Parathyroid adenoma (tissue), 2 donors: ENCODE measurements around the gene PLEK.

Source experiments
- H2AFZ ChIP-seq: fragments of 300-600 bp; sonication (generic); one replicate; pipeline ENCODE4 v1.7.0; 2017; ENCODE audit warnings: antibody characterized with exemption, mild to moderate bottlenecking
- H3K27ac ChIP-seq: fragments of 300-600 bp; sonication (generic); one replicate; pipeline ENCODE4 v1.7.0; 2017
- H3K27me3 ChIP-seq: fragments of 300-600 bp; sonication (generic); one replicate; pipeline ENCODE4 v1.7.0; 2017; ENCODE audit warnings: low read length; ENCODE audit not compliant: control insufficient read depth, insufficient read depth
- H3K36me3 ChIP-seq: fragments of 300-600 bp; sonication (generic); one replicate; pipeline ENCODE4 v1.7.0; 2017; ENCODE audit warnings: low read length; ENCODE audit not compliant: control insufficient read depth, insufficient read depth
- H3K4me1 ChIP-seq: fragments of 300-600 bp; sonication (generic); one replicate; pipeline ENCODE4 v1.7.0; 2017; ENCODE audit warnings: control low read depth
- H3K4me2 ChIP-seq: fragments of 300-600 bp; sonication (generic); one replicate; pipeline ENCODE4 v1.7.0; 2017; ENCODE audit warnings: low read length
- H3K4me3 ChIP-seq: fragments of 300-600 bp; sonication (generic); one replicate; pipeline ENCODE4 v1.7.0; 2017; ENCODE audit warnings: low read depth, low read length
- H3K79me2 ChIP-seq: fragments of 300-600 bp; sonication (generic); one replicate; pipeline ENCODE4 v1.7.0; 2017; ENCODE audit warnings: control low read depth
- H3K9ac ChIP-seq: fragments of 300-600 bp; sonication (generic); one replicate; pipeline ENCODE4 v1.7.0; 2017; ENCODE audit warnings: mild to moderate bottlenecking
- H3K9me3 ChIP-seq: fragments of 300-600 bp; sonication (generic); one replicate; pipeline ENCODE4 v1.7.0; 2017; ENCODE audit warnings: low read length; ENCODE audit not compliant: control insufficient read depth
- TF ChIP-seq, protein P1 (sequence below): fragments of 300-600 bp; sonication (generic); IDR thresholded peaks from one replicate; pipeline ENCODE4 v1.7.0; 2017; ENCODE audit warnings: antibody characterized with exemption, mild to moderate bottlenecking
- donor health status: primary hyperparathyroidism.

PLEK gene

GRCh38 chr2:68416081-68416675 lies 51.1 kb downstream of the PLEK start:
- no peak overlapping the region for H3K27ac ChIP-seq
- H3K4me2 ChIP-seq, result no peak overlapping the region
- H3K27me3 ChIP-seq, result no peaks in the 10 kb centered on the region
- no peaks in the 10 kb centered on the region for H3K79me2 ChIP-seq
- TF ChIP-seq, protein P1, sequence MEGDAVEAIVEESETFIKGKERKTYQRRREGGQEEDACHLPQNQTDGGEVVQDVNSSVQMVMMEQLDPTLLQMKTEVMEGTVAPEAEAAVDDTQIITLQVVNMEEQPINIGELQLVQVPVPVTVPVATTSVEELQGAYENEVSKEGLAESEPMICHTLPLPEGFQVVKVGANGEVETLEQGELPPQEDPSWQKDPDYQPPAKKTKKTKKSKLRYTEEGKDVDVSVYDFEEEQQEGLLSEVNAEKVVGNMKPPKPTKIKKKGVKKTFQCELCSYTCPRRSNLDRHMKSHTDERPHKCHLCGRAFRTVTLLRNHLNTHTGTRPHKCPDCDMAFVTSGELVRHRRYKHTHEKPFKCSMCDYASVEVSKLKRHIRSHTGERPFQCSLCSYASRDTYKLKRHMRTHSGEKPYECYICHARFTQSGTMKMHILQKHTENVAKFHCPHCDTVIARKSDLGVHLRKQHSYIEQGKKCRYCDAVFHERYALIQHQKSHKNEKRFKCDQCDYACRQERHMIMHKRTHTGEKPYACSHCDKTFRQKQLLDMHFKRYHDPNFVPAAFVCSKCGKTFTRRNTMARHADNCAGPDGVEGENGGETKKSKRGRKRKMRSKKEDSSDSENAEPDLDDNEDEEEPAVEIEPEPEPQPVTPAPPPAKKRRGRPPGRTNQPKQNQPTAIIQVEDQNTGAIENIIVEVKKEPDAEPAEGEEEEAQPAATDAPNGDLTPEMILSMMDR, result no peak
- no peak overlapping the region for H3K4me3 ChIP-seq
- H2AFZ ChIP-seq, result no peak overlapping the region
- no peak overlapping the region for H3K9ac ChIP-seq
- no peaks in the 10 kb centered on the region for H3K36me3 ChIP-seq
- H3K9me3 ChIP-seq, result no peaks in the 10 kb centered on the region
- H3K4me1 ChIP-seq, result no peaks in the 10 kb centered on the region

GRCh38 chr2:68417926-68418325 lies 52.8 kb downstream of the PLEK start:
- Histone ChIP-seq H3K9me3 (no peaks in the 10 kb centered on the region), H3K9ac (no peak overlapping the region), H2AFZ (no peak overlapping the region), H3K4me2 (no peak overlapping the region), H3K4me3 (no peak overlapping the region), H3K79me2 (no peaks in the 10 kb centered on the region), H3K27me3 (no peaks in the 10 kb centered on the region), H3K27ac (no peak overlapping the region), H3K36me3 (no peaks in the 10 kb centered on the region), H3K4me1 (no peaks in the 10 kb centered on the region)
- TF ChIP-seq, protein P1, result no peak

DNA sequence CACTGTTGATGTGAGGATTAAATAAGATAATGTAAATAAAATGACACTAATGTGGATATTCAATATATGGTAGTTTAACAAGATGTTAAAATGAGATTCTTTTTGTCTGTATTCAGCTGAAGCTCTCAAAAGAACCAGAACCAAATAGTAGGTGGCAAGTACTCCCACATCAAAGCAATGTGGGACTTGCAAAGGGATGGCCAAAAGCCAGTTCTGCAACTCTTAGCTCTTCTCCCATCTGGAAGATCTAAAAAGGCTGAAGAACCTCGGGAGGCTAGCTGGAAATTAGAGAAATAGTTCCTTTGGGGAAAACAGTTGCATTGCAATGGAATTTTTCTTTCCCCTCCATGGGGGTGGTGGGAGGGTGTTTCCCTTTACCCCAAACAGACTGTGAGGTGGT lies 53.3 kb downstream of the PLEK start:
- Histone ChIP-seq H3K27ac (no peak overlapping the region), H3K4me2 (no peak overlapping the region), H2AFZ (no peak overlapping the region), H3K79me2 (no peaks in the 10 kb centered on the region), H3K27me3 (no peaks in the 10 kb centered on the region), H3K9ac (no peak overlapping the region), H3K4me1 (no peaks in the 10 kb centered on the region), H3K4me3 (no peak overlapping the region), H3K9me3 (no peaks in the 10 kb centered on the region), H3K36me3 (no peaks in the 10 kb centered on the region)
- TF ChIP-seq, protein P1, result no peak

DNA sequence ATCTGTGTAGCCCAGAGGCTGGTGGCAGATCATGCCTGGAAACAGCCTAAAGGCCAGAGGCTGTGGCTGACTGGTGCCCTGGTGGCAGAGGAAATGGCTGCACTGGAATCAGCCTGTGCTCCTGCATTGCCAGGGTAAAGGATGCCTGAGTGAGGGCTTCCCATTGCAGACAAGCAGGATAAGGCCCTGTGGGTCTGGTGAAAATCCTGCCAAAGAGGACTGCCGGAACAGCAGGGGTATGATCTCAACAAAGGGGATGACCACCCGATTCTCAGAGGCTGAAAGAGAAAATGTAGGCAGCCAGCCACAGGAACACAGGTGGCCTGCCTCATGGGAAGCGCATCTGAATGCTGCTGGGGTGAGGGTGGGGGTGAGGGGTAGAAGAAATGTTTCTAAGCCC lies 53.8 kb downstream of the PLEK start:
- no peaks in the 10 kb centered on the region for H3K27me3 ChIP-seq
- H3K9me3 ChIP-seq, result no peaks in the 10 kb centered on the region
- no peak overlapping the region for H3K4me3 ChIP-seq
- no peak overlapping the region for H3K27ac ChIP-seq
- H3K9ac ChIP-seq, result no peak overlapping the region
- H3K4me1 ChIP-seq, result no peaks in the 10 kb centered on the region
- H2AFZ ChIP-seq, result no peak overlapping the region
- TF ChIP-seq, protein P1, result no peak
- no peaks in the 10 kb centered on the region for H3K36me3 ChIP-seq
- no peaks in the 10 kb centered on the region for H3K79me2 ChIP-seq
- no peak overlapping the region for H3K4me2 ChIP-seq

GRCh38 chr2:68420254-68420910 lies 55.3 kb downstream of the PLEK start:
- Histone ChIP-seq H3K27ac (no peak overlapping the region), H3K9me3 (no peaks in the 10 kb centered on the region), H3K36me3 (no peaks in the 10 kb centered on the region), H3K9ac (no peak overlapping the region), H3K4me3 (no peak overlapping the region), H3K4me2 (no peak overlapping the region), H3K4me1 (no peaks in the 10 kb centered on the region), H2AFZ (no peak overlapping the region), H3K27me3 (no peaks in the 10 kb centered on the region), H3K79me2 (no peaks in the 10 kb centered on the region)
- TF ChIP-seq, protein P1, result no peak
